ENCODE results near the gene ABCF2. TPM values are rescaled to one million over a fixed set of nuclear protein-coding genes. Genes with fewer than 3 reads are reported as not detected.
A peak's percentile ranks its signal among the peaks of the same experiment; 100 is the strongest.

ABCF2 gene
- total RNA-seq, 4 donors from 2014 or later = 28.5 to 93.4 (median 44.7) TPM

- no peak for ATAC-seq (ENCODE audit: low FRiP score)
- TF ChIP-seq, protein P1, sequence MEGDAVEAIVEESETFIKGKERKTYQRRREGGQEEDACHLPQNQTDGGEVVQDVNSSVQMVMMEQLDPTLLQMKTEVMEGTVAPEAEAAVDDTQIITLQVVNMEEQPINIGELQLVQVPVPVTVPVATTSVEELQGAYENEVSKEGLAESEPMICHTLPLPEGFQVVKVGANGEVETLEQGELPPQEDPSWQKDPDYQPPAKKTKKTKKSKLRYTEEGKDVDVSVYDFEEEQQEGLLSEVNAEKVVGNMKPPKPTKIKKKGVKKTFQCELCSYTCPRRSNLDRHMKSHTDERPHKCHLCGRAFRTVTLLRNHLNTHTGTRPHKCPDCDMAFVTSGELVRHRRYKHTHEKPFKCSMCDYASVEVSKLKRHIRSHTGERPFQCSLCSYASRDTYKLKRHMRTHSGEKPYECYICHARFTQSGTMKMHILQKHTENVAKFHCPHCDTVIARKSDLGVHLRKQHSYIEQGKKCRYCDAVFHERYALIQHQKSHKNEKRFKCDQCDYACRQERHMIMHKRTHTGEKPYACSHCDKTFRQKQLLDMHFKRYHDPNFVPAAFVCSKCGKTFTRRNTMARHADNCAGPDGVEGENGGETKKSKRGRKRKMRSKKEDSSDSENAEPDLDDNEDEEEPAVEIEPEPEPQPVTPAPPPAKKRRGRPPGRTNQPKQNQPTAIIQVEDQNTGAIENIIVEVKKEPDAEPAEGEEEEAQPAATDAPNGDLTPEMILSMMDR (IDR thresholded peaks at IDR 0.05) = no peak
- no peak for DNase-seq (ENCODE audit: low spot score)
Observed at GRCh38 chr7:151173386-151174245, 53.4 kb downstream of the ABCF2 start.

- TF ChIP-seq, protein P1 (IDR thresholded peaks at IDR 0.05) = peak; percentile 63 to 99 (median 97)
- DNase-seq (ENCODE audit: low spot score) = peak; percentile 65
Observed at GRCh38 chr7:151172273-151173141, 54.5 kb downstream of the ABCF2 start.

DNA sequence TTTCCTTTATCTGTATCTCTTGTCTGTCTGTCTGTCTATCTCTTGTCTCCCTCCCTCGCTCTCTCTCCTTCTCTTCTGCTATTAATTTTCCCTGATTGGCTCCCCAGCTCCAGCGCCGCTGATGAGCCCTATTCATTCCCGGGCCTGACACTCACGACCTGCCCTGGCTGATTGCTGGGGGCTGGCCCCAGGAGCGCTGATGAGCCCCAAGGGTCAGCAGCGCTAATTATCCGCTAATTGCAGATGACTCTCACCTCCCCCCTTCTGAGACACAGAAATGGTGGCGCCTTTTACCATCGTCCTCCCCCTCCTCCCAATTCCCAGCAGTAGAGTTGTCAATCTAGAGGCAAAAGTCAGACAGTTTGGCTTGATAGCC is 58.2 kb downstream of the ABCF2 start:
- TF ChIP-seq, protein P1 (IDR thresholded peaks at IDR 0.05) = no peak
- DNase-seq (ENCODE audit: low spot score) (no peak), ATAC-seq (ENCODE audit: low FRiP score) (no peak)

More at GRCh38 chr7:151172273-151173141, 54.5 kb downstream of the ABCF2 start:
- ATAC-seq (ENCODE audit: low FRiP score) = peak; percentile 89

GRCh38 chr7:151168003-151168786 is 58.8 kb downstream of the ABCF2 start:
- TF ChIP-seq, protein P1 (IDR thresholded peaks at IDR 0.05) = no peak
- ATAC-seq (ENCODE audit: low FRiP score) (no peak), DNase-seq (ENCODE audit: low spot score) (no peak)

- ATAC-seq (ENCODE audit: low FRiP score) (peak; percentile 58), DNase-seq (ENCODE audit: low spot score) (no peak)
- TF ChIP-seq, protein P1 (IDR thresholded peaks at IDR 0.05) = no peak
Observed at GRCh38 chr7:151167197-151167961, 59.6 kb downstream of the ABCF2 start, which contains the start of gene GBX1. TSS of gene GBX1 (minus strand) at chr7:151167694. CDS start at chr7:151167548, 146 bp downstream.

Data from omental fat pad (tissue), 4 donors.